HUES6 (cell line): Measurements from ENCODE around the gene TIMM13.
"Not testable (repeated sequence)": the region's sequence is repeated elsewhere in the genome, so short reads cannot be mapped to it uniquely, and the experiment has no call there.

Experiments
- H3K27ac ChIP-seq: 2 replicates; pipeline ENCODE4 v1.7.0; 2013; ENCODE audit warnings: low read depth, mild to moderate bottlenecking, low read length, inconsistent platforms
- H3K27me3 ChIP-seq: 2 replicates; pipeline ENCODE4 v1.6.1; 2013; ENCODE audit warnings: low read length; ENCODE audit not compliant: control insufficient read depth, insufficient read depth
- H3K36me3 ChIP-seq: 2 replicates; pipeline ENCODE4 v1.6.1; 2013; ENCODE audit warnings: low read length; ENCODE audit not compliant: control insufficient read depth, insufficient read depth
- H3K4me1 ChIP-seq: 2 replicates; pipeline ENCODE4 v1.6.1; 2013; ENCODE audit warnings: low read length; ENCODE audit not compliant: control insufficient read depth, insufficient read depth
- H3K4me3 ChIP-seq: 2 replicates; pipeline ENCODE4 v1.5.1; 2013; ENCODE audit warnings: low read depth, low read length
- H3K9ac ChIP-seq: one replicate; pipeline ENCODE4 v1.6.1; 2013; ENCODE audit warnings: mild to moderate bottlenecking, low read length
- H3K9me3 ChIP-seq: 2 replicates; pipeline ENCODE4 v1.6.1; 2013; ENCODE audit warnings: low read depth, low read length; ENCODE audit not compliant: control insufficient read depth, insufficient read depth

Gene TIMM13

GRCh38 chr19:2410023-2410422, 17.4 kb downstream of the TIMM13 start:
- H3K9me3 ChIP-seq = peaks cover 5% of the 10 kb centered on the region; the same call in 1 of the 2 replicates
- no peak overlapping the region for H3K9ac ChIP-seq
- H3K4me3 ChIP-seq = no peak overlapping the region
- no peaks in the 10 kb centered on the region for H3K36me3 ChIP-seq
- H3K27me3 ChIP-seq = no peaks in the 10 kb centered on the region; the same call in 1 of the 2 replicates
- H3K27ac ChIP-seq = no peak overlapping the region
- H3K4me1 ChIP-seq = no peaks in the 10 kb centered on the region

DNA sequence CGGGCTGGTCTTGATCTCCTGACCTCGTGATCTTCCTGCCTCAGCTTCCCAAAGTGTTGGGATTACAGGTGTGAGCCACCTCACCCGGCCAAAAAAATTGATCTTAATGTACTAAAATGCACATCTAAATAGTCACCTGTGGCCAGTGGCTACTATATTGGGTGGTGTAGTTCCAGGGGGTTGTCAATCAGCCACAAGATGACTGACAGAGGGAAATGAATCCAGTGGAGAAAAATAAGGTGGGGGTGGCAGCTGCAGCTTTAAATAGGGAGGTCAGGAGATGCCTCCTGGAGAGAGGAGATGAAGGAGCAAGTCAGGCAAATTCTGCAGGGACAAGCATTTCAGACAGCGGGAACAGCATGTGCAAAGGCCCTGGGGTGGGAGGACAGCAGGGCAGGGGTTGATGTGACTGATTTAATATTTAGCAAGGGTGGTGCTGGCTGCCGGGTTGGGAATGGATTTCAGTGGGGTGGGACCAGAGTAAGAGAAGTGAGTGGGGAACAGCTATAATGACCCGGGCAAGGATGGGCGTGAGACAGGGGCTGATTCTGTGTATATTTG, 18.0 kb downstream of the TIMM13 start:
- Histone ChIP-seq H3K27me3 (no peaks in the 10 kb centered on the region; the same call in 1 of the 2 replicates), H3K4me1 (no peaks in the 10 kb centered on the region), H3K9ac (no peak overlapping the region), H3K4me3 (no peak overlapping the region), H3K27ac (no peak overlapping the region), H3K36me3 (no peaks in the 10 kb centered on the region), H3K9me3 (peaks cover 5% of the 10 kb centered on the region; the same call in 1 of the 2 replicates)

- no peaks in the 10 kb centered on the region for H3K4me1 ChIP-seq
- no peak overlapping the region for H3K4me3 ChIP-seq
- no peaks in the 10 kb centered on the region for H3K36me3 ChIP-seq
- H3K9ac ChIP-seq = no peak overlapping the region
- no peaks in the 10 kb centered on the region; the same call in 1 of the 2 replicates for H3K27me3 ChIP-seq
- H3K9me3 ChIP-seq = peaks cover 5% of the 10 kb centered on the region; the same call in 1 of the 2 replicates
- no peak overlapping the region for H3K27ac ChIP-seq
Measured at GRCh38 chr19:2408247-2408646, 19.1 kb downstream of the TIMM13 start.

DNA sequence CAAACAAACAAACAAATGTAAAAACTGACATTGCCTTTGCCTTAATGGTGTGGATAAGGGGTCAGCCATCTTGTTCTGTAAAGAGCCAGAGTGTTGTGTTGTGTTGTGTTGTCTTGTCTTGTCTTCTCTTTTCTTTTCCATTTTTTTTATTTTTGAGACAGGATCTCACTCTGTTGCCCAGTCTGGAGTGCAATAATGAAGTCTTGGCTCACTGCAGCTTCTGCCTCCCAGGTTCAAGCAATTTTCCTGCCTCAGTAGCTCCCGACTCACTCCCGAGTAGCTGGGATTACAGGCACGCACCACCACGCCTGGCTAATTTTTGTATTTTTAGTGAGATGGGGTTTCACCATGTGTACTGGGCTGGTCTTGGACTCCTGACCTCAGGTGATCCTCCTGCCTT, 27.8 kb downstream of the TIMM13 start:
- H3K9ac ChIP-seq = no peak overlapping the region
- H3K9me3 ChIP-seq = no peaks in the 10 kb centered on the region
- H3K4me1 ChIP-seq = no peaks in the 10 kb centered on the region
- no peaks in the 10 kb centered on the region for H3K27me3 ChIP-seq
- H3K36me3 ChIP-seq = no peaks in the 10 kb centered on the region
- no peak overlapping the region for H3K27ac ChIP-seq
- H3K4me3 ChIP-seq = no peak overlapping the region

- no peak overlapping the region for H3K9ac ChIP-seq
- no peaks in the 10 kb centered on the region for H3K4me1 ChIP-seq
- no peaks in the 10 kb centered on the region for H3K9me3 ChIP-seq
- no peaks in the 10 kb centered on the region for H3K27me3 ChIP-seq
- H3K4me3 ChIP-seq = no peak overlapping the region
- H3K27ac ChIP-seq = no peak overlapping the region
- H3K36me3 ChIP-seq = no peaks in the 10 kb centered on the region
Measured at GRCh38 chr19:2398735-2399305, 28.6 kb downstream of the TIMM13 start.

DNA sequence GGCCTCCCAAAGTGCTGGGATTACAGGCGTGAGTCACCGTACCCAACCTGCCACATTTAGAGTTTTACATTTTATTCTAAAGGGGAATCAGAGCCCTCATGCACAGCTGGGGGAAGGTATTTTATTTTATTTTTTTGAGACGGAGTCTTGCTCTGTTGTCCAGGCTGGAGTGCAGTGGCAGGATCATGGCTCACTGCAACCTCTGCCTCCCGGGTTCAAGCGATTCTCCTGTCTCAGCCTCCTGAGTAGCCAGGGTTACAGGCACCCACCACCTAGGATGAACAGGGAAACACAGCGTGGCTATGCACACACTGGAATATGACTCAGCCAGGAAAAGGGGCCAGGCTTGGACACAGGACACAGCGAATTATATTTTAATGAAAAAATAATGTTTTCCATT, 30.2 kb downstream of the TIMM13 start:
- H3K9ac ChIP-seq, H3K4me3 ChIP-seq, H3K9me3 ChIP-seq, H3K4me1 ChIP-seq, H3K27me3 ChIP-seq, H3K27ac ChIP-seq, H3K36me3 ChIP-seq: not testable (repeated sequence)

- not testable (repeated sequence) for H3K4me1 ChIP-seq, H3K4me3 ChIP-seq, H3K9ac ChIP-seq, H3K9me3 ChIP-seq, H3K36me3 ChIP-seq, H3K27ac ChIP-seq, H3K27me3 ChIP-seq
Measured at GRCh38 chr19:2395293-2395829, 32.0 kb downstream of the TIMM13 start.

DNA sequence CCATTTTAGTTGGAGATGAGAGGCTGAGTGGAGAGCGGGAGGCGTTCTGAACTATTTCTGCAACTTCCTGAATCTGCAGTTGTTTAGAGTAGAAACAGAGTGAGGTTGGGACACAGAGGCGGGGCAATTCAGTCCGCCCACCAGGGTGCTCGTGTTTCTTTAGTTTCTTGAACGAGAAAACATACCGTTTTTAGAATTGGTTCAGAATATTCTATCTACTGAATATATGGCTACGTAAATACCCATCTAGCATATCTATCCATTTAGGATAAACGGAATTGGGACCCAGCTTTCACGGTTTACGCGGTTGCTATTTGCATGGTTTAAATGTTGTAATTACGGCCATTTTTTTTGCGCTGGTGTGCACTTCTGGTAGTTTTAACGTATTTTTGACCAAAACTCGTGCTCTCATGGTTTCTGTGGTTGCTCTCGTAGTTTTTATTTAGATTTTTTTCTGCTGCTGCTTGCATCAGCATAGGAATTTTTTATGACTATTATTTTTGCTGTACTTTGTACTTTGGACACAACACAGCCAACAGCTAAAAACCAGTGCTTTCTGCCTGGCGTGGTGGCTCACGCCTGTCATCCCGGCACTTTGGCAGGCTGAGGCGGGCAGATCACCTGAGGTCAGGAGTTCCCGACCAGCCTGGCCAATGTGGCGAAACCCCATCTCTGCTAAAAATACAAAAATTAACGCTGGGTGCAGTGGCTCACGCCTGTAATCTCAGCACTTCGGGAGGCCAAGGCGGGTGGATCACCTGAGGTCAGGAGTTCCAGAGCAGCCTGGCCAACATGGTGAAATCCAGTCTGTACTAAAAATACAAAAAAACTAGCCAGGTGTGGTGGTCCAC, 32.7 kb downstream of the TIMM13 start:
- no peaks in the 10 kb centered on the region for H3K4me1 ChIP-seq
- H3K9ac ChIP-seq = no peak overlapping the region
- no peak overlapping the region for H3K4me3 ChIP-seq
- H3K27me3 ChIP-seq = no peaks in the 10 kb centered on the region
- H3K9me3 ChIP-seq = no peaks in the 10 kb centered on the region
- H3K36me3 ChIP-seq = no peaks in the 10 kb centered on the region
- no peak overlapping the region for H3K27ac ChIP-seq

DNA sequence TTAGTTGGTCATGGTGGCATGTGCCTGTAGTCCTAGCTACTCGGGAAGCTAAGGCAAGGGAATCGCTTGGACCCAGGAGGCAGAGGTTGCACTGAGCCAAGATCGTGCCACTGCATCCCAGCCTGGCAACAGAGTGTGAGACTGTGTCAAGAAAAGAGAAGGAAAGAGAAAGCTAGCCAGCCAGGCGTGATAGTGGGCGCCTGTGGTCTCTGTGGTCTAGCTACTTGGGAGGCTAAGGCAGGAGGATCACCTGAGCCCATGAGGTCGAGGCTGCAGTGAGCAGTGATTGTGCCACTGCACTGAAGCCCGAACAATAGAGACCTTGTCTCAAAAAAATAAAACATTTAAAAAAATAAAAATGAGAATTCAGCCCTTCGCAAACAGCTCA, 33.3 kb downstream of the TIMM13 start:
- no peaks in the 10 kb centered on the region for H3K4me1 ChIP-seq
- no peak overlapping the region for H3K9ac ChIP-seq
- H3K9me3 ChIP-seq = no peaks in the 10 kb centered on the region
- no peaks in the 10 kb centered on the region for H3K27me3 ChIP-seq
- H3K27ac ChIP-seq = no peak overlapping the region
- no peak overlapping the region for H3K4me3 ChIP-seq
- H3K36me3 ChIP-seq = no peaks in the 10 kb centered on the region

DNA sequence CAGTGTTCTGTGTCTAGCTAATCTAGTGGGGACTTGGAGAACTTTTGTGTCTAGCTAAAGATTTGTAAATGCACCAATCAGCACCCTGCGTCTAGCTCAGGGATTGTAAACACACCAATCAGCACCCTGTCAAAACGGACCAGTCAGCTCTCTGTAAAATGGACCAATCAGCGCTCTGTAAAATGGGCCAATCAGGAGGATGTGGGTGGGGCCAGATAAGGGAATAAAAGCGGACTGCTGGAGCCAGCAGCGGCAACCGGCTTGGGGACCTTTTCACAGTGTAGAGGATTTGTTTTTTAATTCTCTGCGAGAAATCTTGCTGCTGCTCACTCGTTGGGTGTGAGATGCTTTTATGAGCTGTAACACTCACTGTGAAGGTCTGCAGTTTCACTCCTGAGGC, 34.5 kb downstream of the TIMM13 start:
- not testable (repeated sequence) for H3K4me1 ChIP-seq, H3K27me3 ChIP-seq, H3K9me3 ChIP-seq, H3K27ac ChIP-seq, H3K36me3 ChIP-seq, H3K4me3 ChIP-seq, H3K9ac ChIP-seq

GRCh38 chr19:2392366-2392765, 35.0 kb downstream of the TIMM13 start:
- no peaks in the 10 kb centered on the region for H3K27me3 ChIP-seq
- no peak overlapping the region for H3K9ac ChIP-seq
- no peaks in the 10 kb centered on the region for H3K4me1 ChIP-seq
- H3K9me3 ChIP-seq = no peaks in the 10 kb centered on the region
- H3K36me3 ChIP-seq = no peaks in the 10 kb centered on the region
- H3K27ac ChIP-seq = no peak overlapping the region
- no peak overlapping the region for H3K4me3 ChIP-seq
